SJSA1 (cell line): Measurements from ENCODE around the gene H2BK1. TPM values are rescaled to one million over a fixed set of nuclear protein-coding genes. Genes with fewer than 3 reads are reported as not detected.
A peak's percentile ranks its signal among the peaks of the same experiment; 100 is the strongest.

Experiments
- DNase-seq, 2 experiments: peaks; one replicate each; pipeline ENCODE4 v3.0.0-alpha.2; 2015 to 2020; ENCODE audit warnings: low spot score in 2 of 2, low read depth in 1 of 2
- H3K27ac ChIP-seq: fragments of 250-450 bp; sonication (Bioruptor Pico); 2 replicates; pipeline ENCODE4 v1.5.1; 2020; ENCODE audit warnings: mild to moderate bottlenecking, moderate library complexity
- H3K27me3 ChIP-seq: fragments of 250-450 bp; sonication (Bioruptor Pico); replicated peaks from 2 replicates; pipeline ENCODE4 v1.5.1; 2020; ENCODE audit warnings: mild to moderate bottlenecking, moderate library complexity
- H3K36me3 ChIP-seq: fragments of 250-450 bp; sonication (Bioruptor Pico); 2 replicates; pipeline ENCODE4 v1.5.1; 2020; ENCODE audit warnings: mild to moderate bottlenecking
- H3K4me1 ChIP-seq: fragments of 250-450 bp; sonication (Bioruptor Pico); replicated peaks from 2 replicates; pipeline ENCODE4 v1.6.1; 2021; ENCODE audit warnings: mild to moderate bottlenecking
- H3K4me3 ChIP-seq: fragments of 250-450 bp; sonication (Bioruptor Pico); 2 replicates; pipeline ENCODE4 v1.5.1; 2020; ENCODE audit warnings: mild to moderate bottlenecking
- H3K9me3 ChIP-seq: fragments of 250-450 bp; sonication (Bioruptor Pico); replicated peaks from 2 replicates; pipeline ENCODE4 v1.5.1; 2020; ENCODE audit warnings: mild to moderate bottlenecking
- total RNA-seq: library from RNA; depleted of rRNA; stranded (reverse); fragments of >200 nt; shearing (Covaris generic); gene quantifications from 2 replicates; pipeline ENCODE4 v1.2.3, GENCODE V29; 2014

The H2BK1 gene
- total RNA-seq, 1 experiment from 2014 or later = not detected

GRCh38 chr7:151242159-151243044 lies 32.1 kb upstream of the H2BK1 start:
- Histone ChIP-seq H3K9me3 (no peaks in the 10 kb centered on the region), H3K4me3 (no peak overlapping the region), H3K27ac (no peak overlapping the region), H3K27me3 (no peaks in the 10 kb centered on the region), H3K36me3 (peaks cover 47% of the 10 kb centered on the region), H3K4me1 (peaks cover 12% of the 10 kb centered on the region)
- DNase-seq = no peak

GRCh38 chr7:151241755-151242096 lies 31.4 kb upstream of the H2BK1 start:
- Histone ChIP-seq H3K27me3 (no peaks in the 10 kb centered on the region), H3K4me1 (peaks cover 9% of the 10 kb centered on the region), H3K4me3 (no peak overlapping the region), H3K36me3 (peaks cover 54% of the 10 kb centered on the region), H3K27ac (no peak overlapping the region), H3K9me3 (no peaks in the 10 kb centered on the region)
- no peak for DNase-seq

GRCh38 chr7:151240942-151241754 lies 30.9 kb upstream of the H2BK1 start:
- H3K27me3 ChIP-seq = no peaks in the 10 kb centered on the region
- H3K9me3 ChIP-seq = no peaks in the 10 kb centered on the region
- H3K36me3 ChIP-seq = peaks cover 60% of the 10 kb centered on the region
- no peak overlapping the region for H3K27ac ChIP-seq
- peaks cover 9% of the 10 kb centered on the region for H3K4me1 ChIP-seq
- H3K4me3 ChIP-seq = no peak overlapping the region
- DNase-seq = no peak

- peaks cover 6% of the 10 kb centered on the region for H3K4me1 ChIP-seq
- no peaks in the 10 kb centered on the region for H3K9me3 ChIP-seq
- no peak overlapping the region for H3K4me3 ChIP-seq
- H3K36me3 ChIP-seq = peaks cover 66% of the 10 kb centered on the region
- H3K27ac ChIP-seq = no peak overlapping the region
- DNase-seq = no peak
- no peaks in the 10 kb centered on the region for H3K27me3 ChIP-seq
Observed at GRCh38 chr7:151240536-151240935, 30.2 kb upstream of the H2BK1 start.

GRCh38 chr7:151239837-151240459 lies 29.7 kb upstream of the H2BK1 start:
- H3K36me3 ChIP-seq = peaks cover 70% of the 10 kb centered on the region
- H3K4me1 ChIP-seq = peaks cover under 1% of the 10 kb centered on the region
- no peak overlapping the region for H3K27ac ChIP-seq
- H3K4me3 ChIP-seq = no peak overlapping the region
- H3K9me3 ChIP-seq = no peaks in the 10 kb centered on the region
- no peak for DNase-seq
- no peaks in the 10 kb centered on the region for H3K27me3 ChIP-seq

- Histone ChIP-seq H3K36me3 (peaks cover 74% of the 10 kb centered on the region), H3K4me1 (peaks cover under 1% of the 10 kb centered on the region)
- DNase-seq = no peak
Observed at GRCh38 chr7:151238924-151239836, 28.9 kb upstream of the H2BK1 start.

GRCh38 chr7:151238190-151238810 lies 28.0 kb upstream of the H2BK1 start:
- Histone ChIP-seq H3K9me3 (no peaks in the 10 kb centered on the region), H3K4me1 (peaks cover 9% of the 10 kb centered on the region), H3K27ac (no peak overlapping the region), H3K4me3 (no peak overlapping the region), H3K27me3 (no peaks in the 10 kb centered on the region), H3K36me3 (peaks cover 83% of the 10 kb centered on the region)
- no peak for DNase-seq

More at GRCh38 chr7:151238924-151239836, 28.9 kb upstream of the H2BK1 start:
- Histone ChIP-seq H3K9me3 (no peaks in the 10 kb centered on the region), H3K4me3 (no peak overlapping the region), H3K27ac (no peak overlapping the region), H3K27me3 (no peaks in the 10 kb centered on the region)

- Histone ChIP-seq H3K9me3 (no peaks in the 10 kb centered on the region), H3K4me1 (peaks cover 10% of the 10 kb centered on the region), H3K27ac (no peak overlapping the region), H3K4me3 (no peak overlapping the region), H3K36me3 (peaks cover 91% of the 10 kb centered on the region), H3K27me3 (no peaks in the 10 kb centered on the region)
- no peak for DNase-seq
Observed at GRCh38 chr7:151237244-151238189, 27.2 kb upstream of the H2BK1 start.

- no peaks in the 10 kb centered on the region for H3K27me3 ChIP-seq
- H3K4me1 ChIP-seq = peaks cover 19% of the 10 kb centered on the region
- no peak overlapping the region for H3K27ac ChIP-seq
- H3K4me3 ChIP-seq = no peak overlapping the region
- peaks cover 86% of the 10 kb centered on the region for H3K36me3 ChIP-seq
- H3K9me3 ChIP-seq = no peaks in the 10 kb centered on the region
- no peak for DNase-seq
Observed at GRCh38 chr7:151236406-151236805, 26.1 kb upstream of the H2BK1 start.

- no peak overlapping the region for H3K4me3 ChIP-seq
- H3K27me3 ChIP-seq = no peaks in the 10 kb centered on the region
- peaks cover 77% of the 10 kb centered on the region for H3K36me3 ChIP-seq
- H3K9me3 ChIP-seq = no peaks in the 10 kb centered on the region
- no peak for DNase-seq
- H3K27ac ChIP-seq = no peak overlapping the region
- peaks cover 19% of the 10 kb centered on the region for H3K4me1 ChIP-seq
Observed at GRCh38 chr7:151235091-151235787, 25.0 kb upstream of the H2BK1 start.

- no peaks in the 10 kb centered on the region for H3K27me3 ChIP-seq
Observed at GRCh38 chr7:151233804-151234203, 23.5 kb upstream of the H2BK1 start.

More at GRCh38 chr7:151233804-151234203, 23.5 kb upstream of the H2BK1 start:
- DNase-seq = no peak
- Histone ChIP-seq H3K4me3 (peak overlapping the region; percentile 86), H3K36me3 (peaks cover 65% of the 10 kb centered on the region), H3K9me3 (no peaks in the 10 kb centered on the region), H3K27ac (peak overlapping the region; percentile 81), H3K4me1 (peaks cover 19% of the 10 kb centered on the region)
